ENCODE data around the gene GRID2. TPM values are rescaled to one million over a fixed set of nuclear protein-coding genes. Genes with fewer than 3 reads are reported as not detected.
"Not testable (repeated sequence)": the region's sequence is repeated elsewhere in the genome, so short reads cannot be mapped to it uniquely, and the experiment has no call there.

GRID2 gene
- total RNA-seq, 1 experiment from 2014 or later = not detected

- DNase-seq (ENCODE audit: extremely low read depth, low read depth) = no peak
These were observed 840 bp downstream of the GRID2 start for GRCh38 chr4:92304606-92305005.

- DNase-seq (ENCODE audit: extremely low read depth, low read depth) = no peak
These were observed 1.5 kb downstream of the GRID2 start for GRCh38 chr4:92305148-92305877.

- DNase-seq (ENCODE audit: extremely low read depth, low read depth) = no peak
These were observed 2.2 kb downstream of the GRID2 start for GRCh38 chr4:92305878-92306520.

- no peak for DNase-seq (ENCODE audit: extremely low read depth, low read depth)
These were observed 3.4 kb downstream of the GRID2 start for GRCh38 chr4:92307181-92307580.

DNA sequence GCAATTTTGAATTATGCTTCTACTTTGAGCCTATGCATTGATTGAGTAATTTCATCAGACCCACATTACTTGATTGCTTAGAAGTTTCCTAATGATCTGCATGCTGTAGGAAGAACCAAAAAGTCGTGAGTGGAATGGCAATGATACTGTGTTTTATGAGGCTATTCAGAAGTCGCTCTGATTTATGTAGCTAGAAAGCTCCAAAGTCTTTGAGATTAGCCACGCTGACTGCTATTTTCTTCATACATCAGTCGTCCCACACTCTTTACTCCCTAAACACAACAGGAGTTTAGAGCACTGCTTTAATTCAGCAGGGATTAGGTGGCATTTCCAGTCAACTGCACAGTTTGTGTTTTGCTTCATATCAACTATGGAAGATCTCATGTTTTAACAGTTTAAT, 4.1 kb downstream of the GRID2 start:
- DNase-seq (ENCODE audit: extremely low read depth, low read depth) = no peak

DNA sequence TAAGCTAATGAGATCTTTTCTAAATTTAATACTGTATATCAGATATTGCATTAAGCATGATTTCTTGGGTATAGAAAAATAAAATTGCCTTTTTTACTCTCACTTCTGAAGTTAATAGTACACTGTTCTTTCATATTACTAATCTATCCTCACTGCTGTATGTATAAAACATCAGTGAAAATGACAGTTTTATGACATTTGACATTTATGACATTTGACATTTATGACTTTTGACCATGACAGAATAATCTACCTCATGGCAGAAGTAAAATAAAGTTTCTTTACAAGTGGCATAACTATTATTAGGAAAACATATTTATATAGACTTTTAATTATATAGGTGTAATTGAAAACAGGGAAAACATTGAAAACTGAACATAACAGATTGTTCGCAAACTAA, 13.3 kb downstream of the GRID2 start:
- DNase-seq (ENCODE audit: extremely low read depth, low read depth) = no peak

DNA sequence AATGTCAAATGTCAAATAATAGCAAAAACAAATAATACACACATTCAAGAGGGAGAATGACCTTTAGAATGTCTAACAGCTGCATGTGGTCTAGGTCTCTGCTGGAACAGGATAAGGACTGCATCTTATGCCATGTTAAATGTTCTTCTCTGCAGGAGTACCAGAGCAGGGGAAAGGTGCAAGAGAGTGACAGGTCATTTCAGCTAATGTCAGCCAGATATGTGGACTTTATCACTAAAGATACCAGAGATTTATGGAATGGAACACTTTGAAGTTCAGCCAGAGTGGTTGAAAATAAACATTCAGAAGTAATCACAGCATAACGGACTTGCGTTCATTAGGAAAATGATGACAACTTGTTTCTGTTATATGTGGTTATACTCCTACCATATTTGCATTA, 24.3 kb downstream of the GRID2 start:
- no peak for DNase-seq (ENCODE audit: extremely low read depth, low read depth)

DNA sequence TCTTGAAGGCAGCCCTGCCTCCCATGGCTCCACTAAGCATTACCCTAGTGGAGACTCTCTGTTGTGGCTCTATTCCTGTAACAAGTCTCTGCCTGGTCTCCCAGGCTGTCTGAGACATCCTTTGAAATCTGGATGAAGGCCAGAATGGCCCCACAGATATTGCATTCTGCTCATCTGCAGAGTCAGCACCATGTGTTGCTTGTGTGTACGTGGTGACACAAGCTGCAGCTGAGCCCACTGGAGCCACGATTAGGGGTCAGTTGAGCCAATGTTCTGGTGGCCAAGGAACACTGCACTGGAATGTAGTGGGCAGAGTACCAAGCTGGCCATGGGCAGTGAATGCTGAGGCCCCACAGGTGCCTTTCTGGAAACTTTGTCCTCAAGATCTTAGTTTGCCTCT, 29.2 kb downstream of the GRID2 start:
- DNase-seq (ENCODE audit: extremely low read depth, low read depth) = no peak

DNA sequence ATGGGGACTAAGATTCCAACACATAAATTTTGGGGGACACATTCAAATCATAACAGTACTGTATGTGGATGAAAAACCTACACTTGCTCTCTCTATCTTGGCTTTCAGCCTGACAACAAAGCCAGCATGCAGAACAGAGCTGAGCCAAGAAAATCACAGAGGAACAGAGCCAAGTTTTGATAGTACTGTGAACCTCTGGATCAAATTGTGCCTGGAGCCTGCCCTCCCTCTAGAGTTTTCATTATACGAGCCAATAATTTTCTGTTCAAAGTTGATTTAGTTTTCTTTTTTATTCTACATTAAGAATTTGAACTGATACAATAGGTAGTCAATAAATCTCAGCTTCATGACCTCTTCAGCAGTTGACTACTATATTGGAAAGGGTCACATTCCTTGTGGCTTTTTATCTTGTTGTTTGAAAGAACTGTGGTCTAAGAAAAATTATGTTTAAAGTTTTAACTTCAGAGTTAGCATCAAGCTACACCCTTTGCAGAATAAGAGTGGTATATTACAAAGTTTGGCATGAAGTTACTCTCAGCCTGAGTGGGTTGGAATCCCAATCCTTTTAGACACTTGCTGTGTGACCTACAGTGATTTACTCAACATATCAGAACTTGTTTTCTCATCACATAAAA, 31.1 kb downstream of the GRID2 start:
- no peak for DNase-seq (ENCODE audit: extremely low read depth, low read depth)

GRCh38 chr4:92339676-92340075, 35.9 kb downstream of the GRID2 start:
- DNase-seq (ENCODE audit: extremely low read depth, low read depth) = no peak

DNA sequence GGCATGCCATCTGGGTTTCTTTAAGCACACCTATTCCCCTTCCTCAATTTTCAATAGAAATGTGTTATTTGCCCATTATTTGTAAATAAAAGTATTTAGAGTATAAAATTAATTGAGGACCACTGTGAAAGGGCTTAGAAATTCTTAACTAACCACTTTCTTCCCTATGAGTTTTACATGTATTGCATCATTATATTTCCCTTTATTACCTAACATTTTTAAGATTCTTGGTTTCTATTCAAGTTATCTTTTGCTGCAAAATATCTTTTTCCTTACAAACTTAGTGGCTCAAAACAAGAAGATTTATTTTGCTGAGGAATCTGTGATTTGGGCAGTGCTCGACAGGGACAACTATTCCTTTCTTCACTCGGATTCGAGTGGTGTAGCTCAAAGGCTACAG, 40.5 kb downstream of the GRID2 start:
- no peak for DNase-seq (ENCODE audit: extremely low read depth, low read depth)

DNA sequence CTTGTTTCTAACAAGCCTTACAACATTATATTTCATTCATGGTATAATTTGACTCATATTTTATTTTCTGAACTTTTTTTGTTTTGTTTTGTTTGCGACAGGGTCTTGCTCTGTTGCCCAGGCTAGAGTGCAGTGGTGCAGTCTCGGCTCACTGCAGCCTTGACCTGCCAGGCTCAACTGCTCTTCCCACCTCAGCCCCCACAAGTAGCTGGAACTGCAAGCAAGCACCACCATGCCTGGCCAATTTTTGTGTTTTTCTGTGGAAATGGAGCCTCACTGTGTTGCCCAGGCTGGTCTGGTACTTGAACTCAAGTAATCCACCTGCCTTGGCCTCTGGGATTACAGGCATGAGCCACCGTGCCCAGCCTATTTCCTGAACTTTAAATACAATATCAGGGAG, 42.5 kb downstream of the GRID2 start:
- no peak for DNase-seq (ENCODE audit: extremely low read depth, low read depth)

DNA sequence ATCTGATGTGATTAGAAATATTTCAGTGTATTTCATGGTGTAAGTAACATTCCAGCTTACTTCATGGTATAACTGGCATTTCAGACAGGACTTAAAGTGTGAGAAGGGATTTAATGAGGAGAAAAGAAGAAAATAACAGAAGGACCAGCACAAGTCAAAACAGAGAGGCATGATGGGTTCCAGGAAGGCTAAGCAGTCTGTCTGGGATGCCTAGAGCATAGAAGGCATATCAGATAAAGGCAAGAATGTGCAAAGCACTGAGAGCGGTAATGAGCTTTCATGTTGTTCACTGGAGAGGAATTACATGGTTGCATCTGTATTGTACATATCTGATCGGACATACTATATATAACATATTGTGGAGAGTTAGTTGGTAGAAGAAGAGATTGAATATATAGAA, 54.2 kb downstream of the GRID2 start:
- no peak for DNase-seq (ENCODE audit: extremely low read depth, low read depth)

DNA sequence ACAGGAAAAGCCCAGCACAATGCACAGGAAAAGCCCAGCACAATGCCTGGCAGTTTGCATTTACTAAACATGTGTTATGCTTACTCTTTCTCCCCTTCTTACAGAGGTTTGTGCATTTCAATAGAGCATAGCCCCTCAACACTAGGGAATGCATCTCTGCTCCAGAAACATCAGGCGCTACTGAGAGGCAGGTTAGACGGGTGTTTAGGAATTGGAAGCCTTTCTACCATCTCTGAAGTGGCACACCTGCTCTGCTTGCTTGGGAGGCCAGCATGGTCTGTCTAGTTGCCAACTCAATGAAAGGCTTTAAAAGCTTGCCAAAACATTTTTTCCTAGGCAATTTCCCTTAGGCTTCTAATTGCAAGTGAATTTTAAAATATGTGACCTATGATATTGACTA, 55.7 kb downstream of the GRID2 start:
- no peak for DNase-seq (ENCODE audit: extremely low read depth, low read depth)

- no peak for DNase-seq (ENCODE audit: extremely low read depth, low read depth)
These were observed 58.3 kb downstream of the GRID2 start for GRCh38 chr4:92362028-92362427.

DNA sequence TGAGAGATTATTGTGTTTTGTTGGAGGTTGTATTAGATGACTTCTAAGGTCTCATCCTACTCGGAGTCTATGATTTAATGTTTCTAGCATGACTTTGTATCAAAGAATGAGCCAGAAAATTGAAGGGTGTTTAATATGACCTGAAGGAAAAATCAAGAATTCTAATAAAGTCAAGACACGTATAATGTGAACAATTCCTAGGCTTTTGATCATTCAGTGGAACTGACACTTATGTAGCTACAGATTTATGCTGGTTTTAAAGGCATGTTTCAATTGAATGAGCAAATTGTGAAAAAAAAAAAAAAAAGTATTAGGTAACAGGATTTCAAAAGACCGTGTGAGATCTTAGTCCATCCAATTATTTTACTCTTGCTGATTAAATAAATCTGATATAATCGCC, 64.9 kb downstream of the GRID2 start:
- DNase-seq (ENCODE audit: extremely low read depth, low read depth) = no peak

- no peak for DNase-seq (ENCODE audit: extremely low read depth, low read depth)
These were observed 77.8 kb downstream of the GRID2 start for GRCh38 chr4:92381616-92382015.

DNA sequence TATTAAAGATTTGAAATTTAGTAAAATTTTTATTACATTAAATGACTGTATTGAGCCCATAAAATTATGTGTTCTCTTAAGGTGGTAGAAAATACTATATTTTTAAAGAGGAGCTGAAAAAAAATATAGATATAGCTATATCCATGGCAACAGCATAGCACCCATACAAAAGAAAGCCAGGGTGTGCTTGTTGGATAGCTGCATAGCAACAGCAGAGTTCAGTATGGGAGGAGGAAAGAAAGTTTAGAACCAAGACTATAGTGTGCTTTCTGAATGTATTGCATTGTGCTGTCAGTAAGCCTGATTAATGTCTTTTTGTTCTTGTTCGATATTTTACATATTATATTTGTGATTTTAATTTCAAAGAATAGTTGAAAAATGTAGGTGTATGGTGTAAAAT, 78.4 kb downstream of the GRID2 start:
- no peak for DNase-seq (ENCODE audit: extremely low read depth, low read depth)

- peak; percentile 32 for DNase-seq (ENCODE audit: extremely low read depth, low read depth)
These were observed 83.8 kb downstream of the GRID2 start for GRCh38 chr4:92387459-92388069.

- DNase-seq (ENCODE audit: extremely low read depth, low read depth) = no peak
These were observed 95.3 kb downstream of the GRID2 start for GRCh38 chr4:92399032-92399431.

GRCh38 chr4:92403525-92403924, 99.8 kb downstream of the GRID2 start:
- not testable (repeated sequence) for DNase-seq (ENCODE audit: extremely low read depth, low read depth)

- DNase-seq (ENCODE audit: extremely low read depth, low read depth) = no peak
These were observed 102.7 kb downstream of the GRID2 start for GRCh38 chr4:92406488-92406887.

Measured in NCI-H460 (cell line).